HCT116 (cell line): ENCODE data around the gene ASAP3. TPM values are rescaled to one million over a fixed set of nuclear protein-coding genes. Genes with fewer than 3 reads are reported as not detected.
A peak's percentile ranks its signal among the peaks of the same experiment; 100 is the strongest.

Experiments
- ATAC-seq: fragments of 200-7000 bp; cut with Tn5 transposase; 2 replicates; pipeline ENCODE4 v1.9.1; 2020; ENCODE audit warnings: mild to moderate bottlenecking, moderate library complexity
- BruUV-seq: library from RNA; stranded (reverse); fragments of 400-500 nt; replicated peaks from 2 replicates; lab custom pipeline; 2021; lab: Mats Ljungman, UMichigan
- CTCF ChIA-PET: fragments of 300-600 bp; sonication (Branson Sonifier 250); formaldehyde crosslinking; loops from one replicate; lab custom pipeline; 2021; ENCODE audit warnings: antibody characterized with exemption; lab: Charles Lee
- POLR2A ChIA-PET: fragments of 300-600, 350-600 bp; sonication (Branson Sonifier 250); formaldehyde crosslinking; loops from one replicate; lab custom pipeline; 2021; ENCODE audit warnings: antibody characterized with exemption; lab: Charles Lee
- RAD21 ChIA-PET, 2 experiments: fragments of 300-600 bp; sonication (Branson Sonifier 250); formaldehyde crosslinking; loops; one replicate each; lab custom pipeline; 2023; ENCODE audit warnings: low total read pairs in 2 of 2; ENCODE audit not compliant: uncharacterized antibody in 2 of 2, unreplicated experiment in 2 of 2, low non-redundant PET in 1 of 2; lab: Charles Lee
- DNase-seq: peaks from one replicate; pipeline ENCODE4 v3.0.0-alpha.2; 2010; ENCODE audit warnings: low read depth, low spot score
- H2AFZ ChIP-seq: fragments of 200-600 bp; shearing (Covaris generic), sonication (generic); 2 replicates; pipeline ENCODE4 v1.6.1; 2017; ENCODE audit warnings: low read depth, mixed run types, mixed read lengths, antibody characterized with exemption, low read length; ENCODE audit not compliant: poor library complexity, severe bottlenecking
- H3K27ac ChIP-seq: 2 replicates; pipeline ENCODE4 v1.5.1; 2012; ENCODE audit warnings: low read depth, low read length
- H3K27me3 ChIP-seq: fragments of 200-600 bp; sonication (generic); 2 replicates; pipeline ENCODE4 v1.6.1; 2016; ENCODE audit warnings: mixed run types, low read length, mixed read lengths; ENCODE audit not compliant: insufficient read depth
- H3K36me3 ChIP-seq, 2 experiments: fragments of 200-500 bp in 1 of 2; fragments of 200-600 bp in 1 of 2; sonication (Bioruptor generic) in 1 of 2; sonication (generic) in 1 of 2; 2 replicates each; pipeline versions ENCODE4 v1.5.1 to v1.6.1; 2014 to 2016; ENCODE audit warnings: low read length in 2 of 2, inconsistent platforms in 1 of 2, mixed read lengths in 1 of 2, mixed run types in 1 of 2; ENCODE audit not compliant: insufficient read depth in 2 of 2, control insufficient read depth in 1 of 2
- H3K4me1 ChIP-seq, 2 experiments: fragments of 200-600 bp in 1 of 2; sonication (generic) in 1 of 2; 2 replicates each; pipeline versions ENCODE4 v1.5.1 to v1.6.1; 2012 to 2017; ENCODE audit warnings: low read length in 2 of 2, inconsistent platforms in 1 of 2, mild to moderate bottlenecking in 1 of 2, mixed read lengths in 1 of 2, mixed run types in 1 of 2, moderate library complexity in 1 of 2; ENCODE audit not compliant: insufficient read depth in 2 of 2, control insufficient read depth in 1 of 2
- H3K4me2 ChIP-seq: fragments of 200-600 bp; sonication (generic); 2 replicates; pipeline ENCODE4 v1.6.1; 2017; ENCODE audit warnings: mixed run types, low read length, mixed read lengths
- H3K4me3 ChIP-seq, 2 experiments: fragments of 200-600 bp in 1 of 2; sonication (generic) in 1 of 2; replicated peaks in 1 of 2; 2 replicates each; pipeline ENCODE4 v1.5.1; 2011 to 2016; ENCODE audit warnings: low read length in 2 of 2, control low read depth in 1 of 2, low read depth in 1 of 2, mild to moderate bottlenecking in 1 of 2, mixed read lengths in 1 of 2, mixed run types in 1 of 2
- H3K79me2 ChIP-seq: fragments of 200-600 bp; sonication (generic); 2 replicates; pipeline ENCODE4 v1.6.1; 2017; ENCODE audit warnings: mild to moderate bottlenecking, mixed run types, low read length, moderate library complexity, mixed read lengths; ENCODE audit not compliant: insufficient read depth
- H3K9ac ChIP-seq: fragments of 200-600 bp; sonication (generic); 2 replicates; pipeline ENCODE4 v1.6.1; 2016; ENCODE audit warnings: low read length, mixed read lengths
- H3K9me2 ChIP-seq: fragments of 200-600 bp; sonication (generic), shearing (Covaris generic); 2 replicates; pipeline ENCODE4 v1.6.1; 2017; ENCODE audit warnings: mixed run types, mild to moderate bottlenecking, moderate library complexity; ENCODE audit not compliant: insufficient read depth
- H3K9me3 ChIP-seq, 2 experiments: fragments of 200-500 bp in 1 of 2; fragments of 200-600 bp in 1 of 2; sonication (Bioruptor generic) in 1 of 2; sonication (generic) in 1 of 2; 2 replicates each; pipeline ENCODE4 v1.6.1; 2014 to 2017; ENCODE audit warnings: low read length in 2 of 2, mixed read lengths in 2 of 2, inconsistent platforms in 1 of 2, low read depth in 1 of 2, mild to moderate bottlenecking in 1 of 2, mixed run types in 1 of 2, moderate library complexity in 1 of 2; ENCODE audit not compliant: control insufficient read depth in 1 of 2, insufficient read depth in 1 of 2
- H4K20me1 ChIP-seq: fragments of 200-600 bp; sonication (generic), shearing (Covaris generic); 2 replicates; pipeline ENCODE4 v1.6.1; 2017; ENCODE audit warnings: mixed run types, mild to moderate bottlenecking, moderate library complexity; ENCODE audit not compliant: insufficient read depth
- CBX3 ChIP-seq: IDR thresholded peaks from 2 replicates; pipeline ENCODE4 v1.6.1; 2012; ENCODE audit warnings: low read depth
- EGR1 ChIP-seq: IDR thresholded peaks from 2 replicates; pipeline ENCODE4 v1.6.1; 2012; ENCODE audit warnings: low read depth
- EZH2phosphoT487 ChIP-seq: fragments of 200-600 bp; IDR thresholded peaks from 2 replicates; pipeline ENCODE4 v1.6.1; 2018; ENCODE audit warnings: antibody characterized with exemption, borderline replicate concordance
- JUND ChIP-seq: IDR thresholded peaks from 2 replicates; pipeline ENCODE4 v1.6.1; 2012
- POLR2A ChIP-seq: IDR thresholded peaks from 2 replicates; pipeline ENCODE4 v1.7.0; 2011; ENCODE audit warnings: borderline replicate concordance; ENCODE audit not compliant: insufficient read depth, insufficient read length; ENCODE audit errors: extremely low read depth
- POLR2AphosphoS5 ChIP-seq: IDR thresholded peaks from 2 replicates; pipeline ENCODE4 v1.6.1; 2011; ENCODE audit warnings: mild to moderate bottlenecking, low read depth, low read length, moderate library complexity
- REST ChIP-seq: IDR thresholded peaks from 2 replicates; pipeline ENCODE4 v1.6.1; 2012; ENCODE audit warnings: low read depth
- SP1 ChIP-seq: IDR thresholded peaks from 2 replicates; pipeline ENCODE4 v1.6.1; 2012; ENCODE audit warnings: low read depth
- TCF7L2 ChIP-seq: IDR thresholded peaks from 2 replicates; pipeline ENCODE4 v1.7.0; 2011; ENCODE audit warnings: borderline replicate concordance, inconsistent platforms; ENCODE audit not compliant: insufficient read depth, insufficient read length; ENCODE audit errors: extremely low read depth
- YY1 ChIP-seq: IDR thresholded peaks from 2 replicates; pipeline ENCODE4 v1.6.1; 2011; ENCODE audit warnings: low read length, low read depth, moderate library complexity, mild to moderate bottlenecking; ENCODE audit not compliant: insufficient replicate concordance; ENCODE audit errors: extremely low read depth
- ZBTB33 ChIP-seq: IDR thresholded peaks from 2 replicates; pipeline ENCODE4 v1.6.1; 2011; ENCODE audit warnings: mild to moderate bottlenecking, low read length, moderate library complexity; ENCODE audit not compliant: insufficient replicate concordance; ENCODE audit errors: extremely low read depth
- ZFX ChIP-seq: fragments of 450-650 bp; IDR thresholded peaks from 2 replicates; pipeline ENCODE4 v1.6.1; 2017
- ZNF274 ChIP-seq: fragments of 200-500 bp; sonication (Bioruptor generic); IDR thresholded peaks from 2 replicates; pipeline ENCODE4 v1.6.1; 2014; ENCODE audit warnings: mild to moderate bottlenecking, low read depth, low read length, inconsistent platforms
- intact Hi-C: fragments of 100-400 bp; cut with micrococcal nuclease; formaldehyde crosslinking; loops from 2 replicates; pipeline ENCODE4 v1.10.0; 2022
- total RNA-seq: library from RNA; stranded (reverse); gene quantifications from one replicate; pipeline ENCODE4 v1.2.1, GENCODE V29; 2021; ENCODE audit not compliant: unreplicated experiment

Gene ASAP3
- total RNA-seq, 1 experiment from 2014 or later, result 19.7 TPM

GRCh38 chr1:23384312-23385058 lies 99.5 kb downstream of the ASAP3 start:
- CTCF ChIA-PET, result no interaction called here
- intact Hi-C loops, result no loop called here
- no peaks in the 10 kb centered on the region for H4K20me1 ChIP-seq
- no peak overlapping the region for H3K9ac ChIP-seq
- RAD21 ChIA-PET, result no interaction called here
- no peaks in the 10 kb centered on the region for H3K79me2 ChIP-seq
- DNase-seq (no peak), ATAC-seq (no peak)
- H2AFZ ChIP-seq, result no peak overlapping the region
- peaks cover 3 to 17% of the 10 kb centered on the region in 2 experiments; a peak in 2 of 4 replicates for H3K4me1 ChIP-seq
- H3K9me2 ChIP-seq, result no peaks in the 10 kb centered on the region
- POLR2A ChIA-PET, result interaction anchor here (0.6 to 1.8 kb wide), 3 partner anchors 19 to 233 kb away, joined by 3 to 6 read pairs (median 3); partner anchors contain the start of gene HNRNPR
- TF ChIP-seq SP1 (no peak), ZNF274 (no peak), EGR1 (no peak), POLR2A (no peak), POLR2AphosphoS5 (no peak), TCF7L2 (no peak), YY1 (no peak), ZBTB33 (no peak), EZH2phosphoT487 (no peak), ZFX (no peak), CBX3 (no peak), JUND (no peak), REST (no peak)
- no peaks in the 10 kb centered on the region for H3K27me3 ChIP-seq
- no peak overlapping the region for H3K4me3 ChIP-seq
- peak overlapping the region; percentile 3; the same call in 1 of the 2 replicates for H3K4me2 ChIP-seq
- no TSS peak for BruUV-seq
- H3K27ac ChIP-seq, result no peak overlapping the region
- H3K9me3 ChIP-seq, result no peaks in the 10 kb centered on the region
- H3K36me3 ChIP-seq, result no peaks in the 10 kb centered on the region
